GM19468 (cell line): ENCODE measurements around the gene RANBP3.
"Not testable (repeated sequence)": the region's sequence is repeated elsewhere in the genome, so short reads cannot be mapped to it uniquely, and the experiment has no call there.

Source experiments
- ATAC-seq: cut with Tn5 transposase; IDR thresholded peaks from one replicate; pipeline ENCODE4 v1.9.1; 2021; ENCODE audit warnings: mild to moderate bottlenecking, moderate library complexity, moderate number of reproducible peaks; ENCODE audit not compliant: unreplicated experiment; ENCODE audit errors: extremely low read depth

RANBP3 gene

GRCh38 chr19:6007866-6008265 lies 29.9 kb upstream of the RANBP3 start:
- ATAC-seq, result no peak

GRCh38 chr19:6006896-6007295 lies 29.0 kb upstream of the RANBP3 start:
- ATAC-seq, result no peak

- not testable (repeated sequence) for ATAC-seq
Observed at GRCh38 chr19:6006070-6006446, 28.1 kb upstream of the RANBP3 start.

GRCh38 chr19:6005321-6006069 lies 27.6 kb upstream of the RANBP3 start:
- no peak for ATAC-seq

GRCh38 chr19:6003976-6004375 lies 26.0 kb upstream of the RANBP3 start:
- ATAC-seq, result no peak

- no peak for ATAC-seq
Observed at GRCh38 chr19:6002591-6002990, 24.7 kb upstream of the RANBP3 start.

GRCh38 chr19:6000228-6000847 lies 22.4 kb upstream of the RANBP3 start:
- ATAC-seq, result no peak

GRCh38 chr19:5999693-6000092 lies 21.8 kb upstream of the RANBP3 start:
- ATAC-seq, result no peak

GRCh38 chr19:5997371-5997770 lies 19.4 kb upstream of the RANBP3 start:
- no peak for ATAC-seq

GRCh38 chr19:5996623-5997320 lies 18.8 kb upstream of the RANBP3 start:
- ATAC-seq, result no peak

GRCh38 chr19:5996102-5996501 lies 18.2 kb upstream of the RANBP3 start:
- no peak for ATAC-seq

- ATAC-seq, result no peak
Observed at GRCh38 chr19:5995606-5996005, 17.7 kb upstream of the RANBP3 start.

GRCh38 chr19:5994405-5995165 lies 16.6 kb upstream of the RANBP3 start:
- no peak for ATAC-seq

- no peak for ATAC-seq
Observed at GRCh38 chr19:5993648-5994358, 15.9 kb upstream of the RANBP3 start.

- no peak for ATAC-seq
Observed at GRCh38 chr19:5993201-5993600, 15.3 kb upstream of the RANBP3 start.

- no peak for ATAC-seq
Observed at GRCh38 chr19:5992756-5993155, 14.8 kb upstream of the RANBP3 start.

- ATAC-seq, result no peak
Observed at GRCh38 chr19:5991244-5991838, 13.4 kb upstream of the RANBP3 start.

- no peak for ATAC-seq
Observed at GRCh38 chr19:5990289-5990797, 12.4 kb upstream of the RANBP3 start.

GRCh38 chr19:5989388-5990074 lies 11.6 kb upstream of the RANBP3 start:
- ATAC-seq, result no peak
